Endothelial cell of umbilical vein (primary cell): Measurements from ENCODE around the gene FARP2. TPM values are rescaled to one million over a fixed set of nuclear protein-coding genes. Genes with fewer than 3 reads are reported as not detected.

Experiments
- microRNA-seq: library from miRNA; unstranded; fragments of <30 nt; microRNA quantifications from one replicate; pipeline ENCODE4 v1.2.0, GENCODE V29; 2021; ENCODE audit warnings: borderline number of aligned reads, borderline replicate concordance
- polyA plus RNA-seq, 4 experiments: library from polyadenylated mRNA; depleted of rRNA in 3 of 4; stranded (reverse) in 3 of 4; unstranded in 1 of 4; fragments of >200 nt; gene quantifications; 2 replicates each; pipeline versions ENCODE4 v1.2.1 to v1.2.3, GENCODE V29; 2011 to 2012; ENCODE audit warnings: missing spikeins in 1 of 4
- small RNA-seq: library from RNA; depleted of rRNA; stranded (forward); fragments of <200 nt; gene quantifications from one replicate; pipeline ENCODE3, GENCODE V24; 2012; ENCODE audit warnings: low replicate concordance, low read depth; ENCODE audit not compliant: insufficient read depth, insufficient read length
- total RNA-seq: library from RNA; stranded (reverse); gene quantifications from 2 replicates; pipeline ENCODE4 v1.2.3, GENCODE V29; 2021

Gene FARP2
- total and polyA plus RNA-seq, 2 donors (not counting 3 experiments of a cell fraction or from before 2014, with no cell fraction given) = 15.3 to 45.3 TPM

Small RNAs within 50 kb of the gene (microRNA-seq; reads per million reads assigned to microRNA genes)
- not detected for gene MIR3133

Small RNAs within 50 kb of the gene (small RNA-seq; reads per million reads assigned to genes)
- not detected for gene MIR3133

Other genes with a start within 250 kb of the FARP2 start
- 17.3 and 26.0 TPM in 2 replicates for gene PASK, start 206.8 kb upstream of the FARP2 start, total RNA-seq
- 5.7 and 16.6 TPM in 2 replicates for gene PASK, start 206.8 kb upstream of the FARP2 start, polyA plus RNA-seq
- gene PPP1R7, start 205.8 kb upstream of the FARP2 start, total RNA-seq = 60.8 and 68.2 TPM in 2 replicates
- gene PPP1R7, start 205.8 kb upstream of the FARP2 start, polyA plus RNA-seq = 25.0 and 30.3 TPM in 2 replicates
- 2.5 and 2.8 TPM in 2 replicates for gene ANO7, start 167.6 kb upstream of the FARP2 start, total RNA-seq
- gene ANO7, start 167.6 kb upstream of the FARP2 start, polyA plus RNA-seq = 0.51 and 0.81 TPM in 2 replicates
- 554 and 569 TPM in 2 replicates for gene HDLBP, start 40.6 kb upstream of the FARP2 start, total RNA-seq
- gene HDLBP, start 40.6 kb upstream of the FARP2 start, polyA plus RNA-seq = 294 and 379 TPM in 2 replicates
- gene SEPTIN2, start 40.4 kb upstream of the FARP2 start, total RNA-seq = 427 and 444 TPM in 2 replicates
- 475 and 512 TPM in 2 replicates for gene SEPTIN2, start 40.4 kb upstream of the FARP2 start, polyA plus RNA-seq
- 236 and 286 TPM in 2 replicates for gene STK25, start 152.3 kb downstream of the FARP2 start, total RNA-seq
- 715 and 879 TPM in 2 replicates for gene STK25, start 152.3 kb downstream of the FARP2 start, polyA plus RNA-seq
- 52.4 and 76.0 TPM in 2 replicates for gene BOK, start 202.5 kb downstream of the FARP2 start, total RNA-seq
- gene BOK, start 202.5 kb downstream of the FARP2 start, polyA plus RNA-seq = 95.5 and 132 TPM in 2 replicates